Activated T-helper 2 cell treated with anti-CD3 and anti-CD28 coated beads, Interferon-gamma antibody, Interleukin-2, Interleukin-4, amounts not matched to agents 10 μg/mL and 5 μg/mL and 100 μg/mL, durations not matched to agents 14 hours and 24 hours and 36 hours (primary cell): ENCODE data around the gene SYT12. TPM values are rescaled to one million over a fixed set of nuclear protein-coding genes. Genes with fewer than 3 reads are reported as not detected.

ENCODE experiments used
- DNase-seq: peaks from one replicate; pipeline ENCODE4 v3.0.0; 2021; ENCODE audit warnings: low spot score
- H3K27ac Mint-ChIP-seq: one replicate; pipeline ENCODE4 v1.8.0; 2021; ENCODE audit warnings: mixed read lengths
- H3K27me3 Mint-ChIP-seq: one replicate; pipeline ENCODE4 v1.8.0; 2021; ENCODE audit warnings: low read depth, mixed read lengths
- H3K36me3 Mint-ChIP-seq: one replicate; pipeline ENCODE4 v1.8.0; 2021; ENCODE audit warnings: low read depth, mixed read lengths
- H3K4me1 Mint-ChIP-seq: one replicate; pipeline ENCODE4 v1.8.0; 2021; ENCODE audit warnings: low read depth, mixed read lengths
- H3K4me3 Mint-ChIP-seq: one replicate; pipeline ENCODE4 v1.8.0; 2021; ENCODE audit warnings: low read depth, mild to moderate bottlenecking, moderate library complexity, mixed read lengths
- H3K9me3 Mint-ChIP-seq: one replicate; pipeline ENCODE4 v1.8.0; 2021; ENCODE audit warnings: mixed read lengths
- intact Hi-C: fragments of 100-400 bp; cut with micrococcal nuclease; formaldehyde crosslinking; loops from one replicate; pipeline ENCODE4 v1.15.1; 2023
- total RNA-seq: library from RNA; stranded (reverse); gene quantifications from 2 replicates; pipeline ENCODE4 v1.2.3, GENCODE V29; 2022

Gene SYT12
- total RNA-seq, 1 donor from 2014 or later, result not detected

- DNase-seq, result no peak
- H3K27ac Mint-ChIP-seq, result no peak overlapping the region
- H3K4me3 Mint-ChIP-seq, result no peak overlapping the region
- H3K27me3 Mint-ChIP-seq, result peaks cover 62% of the 10 kb centered on the region
- H3K9me3 Mint-ChIP-seq, result no peaks in the 10 kb centered on the region
- intact Hi-C loops, result no loop called here
- no peaks in the 10 kb centered on the region for H3K36me3 Mint-ChIP-seq
- H3K4me1 Mint-ChIP-seq, result peaks cover 15% of the 10 kb centered on the region
Observed at GRCh38 chr11:67026941-67027340, 4.0 kb downstream of the SYT12 start.

GRCh38 chr11:67027483-67027930, 4.6 kb downstream of the SYT12 start:
- Mint-ChIP-seq H3K9me3 (no peaks in the 10 kb centered on the region), H3K27ac (no peak overlapping the region), H3K36me3 (no peaks in the 10 kb centered on the region), H3K4me1 (peaks cover 15% of the 10 kb centered on the region), H3K4me3 (no peak overlapping the region), H3K27me3 (peaks cover 60% of the 10 kb centered on the region)
- intact Hi-C loops, result no loop called here
- DNase-seq, result no peak

- Mint-ChIP-seq H3K4me3 (no peak overlapping the region), H3K36me3 (no peaks in the 10 kb centered on the region), H3K27me3 (peaks cover 58% of the 10 kb centered on the region)
Observed at GRCh38 chr11:67027943-67028542, 5.1 kb downstream of the SYT12 start.

GRCh38 chr11:67029146-67029545, 6.2 kb downstream of the SYT12 start:
- Mint-ChIP-seq H3K9me3 (no peaks in the 10 kb centered on the region), H3K4me3 (no peak overlapping the region), H3K36me3 (no peaks in the 10 kb centered on the region), H3K27ac (no peak overlapping the region), H3K27me3 (peaks cover 61% of the 10 kb centered on the region), H3K4me1 (peaks cover 12% of the 10 kb centered on the region)
- intact Hi-C loops, result no loop called here
- no peak for DNase-seq

More at GRCh38 chr11:67027943-67028542, 5.1 kb downstream of the SYT12 start:
- peaks cover 15% of the 10 kb centered on the region for H3K4me1 Mint-ChIP-seq
- no peak overlapping the region for H3K27ac Mint-ChIP-seq
- intact Hi-C loops, result no loop called here
- no peak for DNase-seq
- no peaks in the 10 kb centered on the region for H3K9me3 Mint-ChIP-seq

- H3K27me3 Mint-ChIP-seq, result peaks cover 47% of the 10 kb centered on the region
- intact Hi-C loops, result no loop called here
- no peaks in the 10 kb centered on the region for H3K9me3 Mint-ChIP-seq
Observed at GRCh38 chr11:67030976-67031375, 8.0 kb downstream of the SYT12 start.

GRCh38 chr11:67031791-67032561, 9.0 kb downstream of the SYT12 start:
- Mint-ChIP-seq H3K27ac (no peak overlapping the region), H3K36me3 (no peaks in the 10 kb centered on the region), H3K4me1 (no peaks in the 10 kb centered on the region), H3K9me3 (no peaks in the 10 kb centered on the region), H3K27me3 (peaks cover 38% of the 10 kb centered on the region), H3K4me3 (no peak overlapping the region)
- intact Hi-C loops, result no loop called here
- no peak for DNase-seq

More at GRCh38 chr11:67030976-67031375, 8.0 kb downstream of the SYT12 start:
- H3K27ac Mint-ChIP-seq, result no peak overlapping the region
- no peak for DNase-seq
- no peaks in the 10 kb centered on the region for H3K36me3 Mint-ChIP-seq
- H3K4me3 Mint-ChIP-seq, result no peak overlapping the region
- H3K4me1 Mint-ChIP-seq, result no peaks in the 10 kb centered on the region

- no peak overlapping the region for H3K27ac Mint-ChIP-seq
Observed at GRCh38 chr11:67032830-67033551, 10.1 kb downstream of the SYT12 start.

GRCh38 chr11:67033661-67034166, 10.8 kb downstream of the SYT12 start:
- no peaks in the 10 kb centered on the region for H3K4me1 Mint-ChIP-seq
- no peak for DNase-seq
- peaks cover 37% of the 10 kb centered on the region for H3K27me3 Mint-ChIP-seq
- intact Hi-C loops, result no loop called here
- H3K4me3 Mint-ChIP-seq, result no peak overlapping the region
- H3K27ac Mint-ChIP-seq, result no peak overlapping the region
- H3K36me3 Mint-ChIP-seq, result no peaks in the 10 kb centered on the region
- H3K9me3 Mint-ChIP-seq, result no peaks in the 10 kb centered on the region

More at GRCh38 chr11:67032830-67033551, 10.1 kb downstream of the SYT12 start:
- intact Hi-C loops, result no loop called here
- peaks cover 37% of the 10 kb centered on the region for H3K27me3 Mint-ChIP-seq
- H3K36me3 Mint-ChIP-seq, result no peaks in the 10 kb centered on the region
- H3K4me1 Mint-ChIP-seq, result no peaks in the 10 kb centered on the region
- H3K4me3 Mint-ChIP-seq, result no peak overlapping the region
- H3K9me3 Mint-ChIP-seq, result no peaks in the 10 kb centered on the region
- no peak for DNase-seq

- H3K27ac Mint-ChIP-seq, result no peak overlapping the region
- intact Hi-C loops, result no loop called here
- no peak overlapping the region for H3K4me3 Mint-ChIP-seq
- peaks cover 33% of the 10 kb centered on the region for H3K27me3 Mint-ChIP-seq
- no peaks in the 10 kb centered on the region for H3K4me1 Mint-ChIP-seq
- no peaks in the 10 kb centered on the region for H3K9me3 Mint-ChIP-seq
- DNase-seq, result no peak
- no peaks in the 10 kb centered on the region for H3K36me3 Mint-ChIP-seq
Observed at GRCh38 chr11:67034350-67034749, 11.4 kb downstream of the SYT12 start.

GRCh38 chr11:67040147-67040546, 17.2 kb downstream of the SYT12 start:
- Mint-ChIP-seq H3K36me3 (no peaks in the 10 kb centered on the region), H3K4me3 (no peak overlapping the region), H3K27me3 (peaks cover 14% of the 10 kb centered on the region), H3K4me1 (no peaks in the 10 kb centered on the region), H3K27ac (no peak overlapping the region), H3K9me3 (no peaks in the 10 kb centered on the region)
- intact Hi-C loops, result no loop called here
- no peak for DNase-seq

- H3K27ac Mint-ChIP-seq, result no peak overlapping the region
- intact Hi-C loops, result no loop called here
- no peak overlapping the region for H3K4me3 Mint-ChIP-seq
Observed at GRCh38 chr11:67041602-67042001, 18.7 kb downstream of the SYT12 start.

GRCh38 chr11:67043572-67044349, 20.8 kb downstream of the SYT12 start:
- Mint-ChIP-seq H3K4me1 (no peaks in the 10 kb centered on the region), H3K4me3 (no peak overlapping the region), H3K36me3 (no peaks in the 10 kb centered on the region), H3K27me3 (peaks cover 9% of the 10 kb centered on the region), H3K27ac (no peak overlapping the region), H3K9me3 (no peaks in the 10 kb centered on the region)
- DNase-seq, result no peak
- intact Hi-C loops, result no loop called here

More at GRCh38 chr11:67041602-67042001, 18.7 kb downstream of the SYT12 start:
- Mint-ChIP-seq H3K27me3 (peaks cover 14% of the 10 kb centered on the region), H3K4me1 (no peaks in the 10 kb centered on the region), H3K36me3 (no peaks in the 10 kb centered on the region), H3K9me3 (no peaks in the 10 kb centered on the region)
- no peak for DNase-seq
